ENCODE data around the gene ANAPC15.
A peak's percentile ranks its signal among the peaks of the same experiment; 100 is the strongest.
"Not testable (repeated sequence)": the region's sequence is repeated elsewhere in the genome, so short reads cannot be mapped to it uniquely, and the experiment has no call there.

Gene ANAPC15

DNA sequence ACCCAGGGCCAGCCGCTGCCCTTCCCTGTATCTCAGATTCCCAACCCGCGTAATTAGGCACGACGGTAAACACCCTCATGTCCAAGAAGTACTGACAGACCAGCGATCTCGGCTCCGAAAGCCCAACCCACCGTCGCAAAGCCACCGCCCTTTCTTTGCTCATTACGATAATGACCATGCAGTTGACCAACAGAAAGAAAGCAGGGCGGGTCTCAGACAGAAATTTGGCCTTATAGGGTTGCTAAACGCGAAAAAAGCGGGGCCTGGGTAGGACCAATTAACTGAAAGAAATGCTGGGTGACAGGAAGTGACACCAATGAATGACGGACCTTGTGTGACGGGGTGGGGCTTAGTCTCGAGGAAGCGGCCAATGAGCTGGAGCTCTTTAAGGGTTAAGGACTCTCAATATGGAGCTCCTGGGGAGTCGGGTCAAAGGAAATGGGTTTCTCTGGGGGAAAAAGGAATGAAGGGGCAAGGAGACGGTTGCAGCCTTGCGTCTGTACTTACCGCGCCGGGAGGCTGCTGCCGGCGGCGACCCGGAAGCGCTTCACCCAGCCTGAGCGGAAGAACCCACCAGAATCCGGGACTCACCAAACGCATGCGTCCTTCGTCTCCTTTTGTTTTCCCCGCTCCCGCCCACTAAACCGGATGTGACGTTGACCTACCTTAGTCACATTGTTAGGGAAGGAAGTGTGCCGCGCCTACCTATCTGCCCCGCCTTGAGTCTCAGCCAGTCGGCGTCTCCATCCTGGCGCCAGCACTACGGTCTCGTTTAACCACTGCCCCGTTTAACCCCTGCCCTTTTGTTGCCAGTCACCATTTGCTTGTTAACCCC is at the start of gene ANAPC15:
ANAPC15 (minus strand) TSS at position 553 of the 835 bp plus-strand sequence. CDS start 1,419 bp downstream, outside the sequence.
- DNase-seq, result peak; percentile 98

- no peak for DNase-seq
These were observed 47.8 kb upstream of the ANAPC15 start for GRCh38 chr11:72160319-72160718.

DNA sequence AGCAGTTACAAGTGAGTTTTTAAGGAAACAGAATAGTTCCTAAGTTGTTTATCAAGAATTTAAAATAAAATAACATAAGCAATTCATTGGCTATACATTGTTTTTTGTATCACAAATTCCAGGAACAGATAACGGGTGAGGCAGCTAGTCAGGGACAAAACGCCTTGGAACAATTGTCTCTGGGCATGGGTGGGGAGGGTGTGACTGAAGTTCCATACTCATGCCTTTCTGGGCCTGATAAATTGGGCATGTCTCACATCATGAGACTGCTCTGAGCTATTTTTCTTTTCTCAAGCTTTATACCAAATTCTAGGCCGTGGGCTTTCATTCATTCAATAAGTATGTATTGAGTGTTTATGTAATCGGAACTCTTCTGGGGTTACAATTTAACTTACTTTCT is 44.6 kb upstream of the ANAPC15 start:
- no peak for DNase-seq

DNA sequence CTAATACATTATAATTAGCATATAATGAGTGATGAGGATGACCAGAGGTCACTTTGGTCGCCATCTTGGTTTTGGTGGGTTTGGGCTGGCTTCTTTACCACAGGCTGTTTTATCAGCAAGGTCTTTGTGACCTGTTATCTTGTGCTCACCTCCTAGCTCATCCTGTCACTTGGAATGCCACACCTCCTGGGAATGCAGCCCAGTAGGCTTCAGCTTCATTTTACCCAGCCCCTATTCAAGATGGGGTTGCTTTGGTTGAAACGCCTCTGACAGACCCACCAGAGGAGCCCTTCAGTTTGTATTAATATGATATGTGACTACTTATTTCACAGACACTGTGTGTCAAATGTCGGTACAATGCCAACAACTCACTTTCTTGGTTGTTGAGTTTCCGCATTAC is 43.3 kb upstream of the ANAPC15 start:
- no peak for DNase-seq

GRCh38 chr11:72154816-72155215 is 42.3 kb upstream of the ANAPC15 start:
- no peak for DNase-seq

DNA sequence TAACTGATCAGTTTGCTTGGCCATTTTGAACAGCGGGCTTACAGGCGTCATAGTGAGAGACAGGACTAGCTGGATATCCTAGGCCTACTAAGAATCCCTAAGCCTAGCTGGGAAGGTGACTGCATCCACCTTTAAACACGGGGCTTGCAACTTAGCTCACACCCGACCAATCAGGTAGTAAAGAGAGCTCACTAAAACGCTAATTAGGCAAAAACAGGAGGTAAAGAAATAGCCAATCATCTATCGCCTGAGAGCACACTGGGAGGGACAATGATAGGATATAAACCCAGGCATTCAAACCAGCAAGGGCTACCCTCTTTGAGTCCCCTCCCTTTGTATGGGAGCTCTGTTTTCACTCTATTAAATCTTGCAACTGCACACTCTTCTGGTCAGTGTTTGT is 41.4 kb upstream of the ANAPC15 start:
- not testable (repeated sequence) for DNase-seq

DNA sequence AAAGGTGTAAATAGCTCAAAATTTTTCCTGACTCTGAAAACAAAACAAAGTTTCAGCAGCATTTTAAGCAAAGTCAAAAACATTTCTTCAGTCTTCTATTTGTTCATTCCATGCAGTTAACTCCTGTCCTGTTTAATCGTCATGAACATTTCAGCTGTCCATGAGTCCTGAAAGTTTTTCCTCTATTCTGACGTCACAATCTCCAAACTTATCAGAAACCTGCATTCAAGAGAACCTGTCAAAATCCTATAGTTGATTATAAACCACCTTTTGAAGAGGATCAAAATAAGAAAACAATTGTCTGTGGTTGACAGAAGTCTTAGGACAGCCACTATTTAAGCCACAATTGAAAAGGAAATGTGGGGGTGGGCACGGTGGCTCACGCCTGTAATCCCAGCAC is 38.4 kb upstream of the ANAPC15 start:
- DNase-seq, result no peak

DNA sequence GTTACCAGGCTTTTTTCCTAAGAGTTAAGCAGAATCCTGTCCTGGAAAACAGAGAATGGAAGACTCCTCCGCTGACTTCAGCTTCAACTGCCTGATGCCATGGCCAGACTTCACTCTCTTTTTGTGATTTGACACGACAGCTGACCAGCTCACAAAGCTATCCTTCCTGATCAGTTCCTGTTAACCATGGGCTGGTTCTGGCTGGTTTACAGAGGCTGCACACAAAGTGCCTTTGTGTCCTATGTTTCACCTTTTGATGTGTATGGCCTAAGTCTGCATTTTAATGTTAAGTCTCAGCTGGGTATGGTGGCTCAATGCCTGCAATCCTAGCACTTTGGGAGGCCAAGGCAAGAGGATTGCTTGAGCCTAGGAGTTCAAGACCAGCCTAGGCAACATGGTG is 34.1 kb upstream of the ANAPC15 start:
- no peak for DNase-seq

GRCh38 chr11:72144807-72145565 is 32.5 kb upstream of the ANAPC15 start:
- no peak for DNase-seq

DNA sequence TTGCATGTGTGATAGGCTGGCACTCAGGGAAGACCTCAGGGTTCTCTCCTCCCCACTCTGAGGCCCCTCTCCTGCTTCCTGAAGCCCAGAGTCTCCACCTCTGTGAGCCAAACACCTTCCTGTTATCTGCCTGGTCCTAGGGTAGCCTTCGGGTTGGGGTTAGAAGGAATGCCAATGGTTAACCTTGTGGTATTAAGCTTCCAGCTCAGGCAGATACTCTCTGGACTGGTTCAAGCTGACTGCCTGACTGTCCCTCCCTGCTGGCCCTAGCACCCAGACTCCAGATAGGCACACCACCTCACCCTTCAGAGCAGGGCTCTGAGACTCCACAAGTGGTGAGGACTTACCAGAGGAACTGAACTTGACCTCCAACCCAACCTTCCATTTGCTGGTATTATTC is 30.0 kb upstream of the ANAPC15 start:
- not testable (repeated sequence) for DNase-seq

DNA sequence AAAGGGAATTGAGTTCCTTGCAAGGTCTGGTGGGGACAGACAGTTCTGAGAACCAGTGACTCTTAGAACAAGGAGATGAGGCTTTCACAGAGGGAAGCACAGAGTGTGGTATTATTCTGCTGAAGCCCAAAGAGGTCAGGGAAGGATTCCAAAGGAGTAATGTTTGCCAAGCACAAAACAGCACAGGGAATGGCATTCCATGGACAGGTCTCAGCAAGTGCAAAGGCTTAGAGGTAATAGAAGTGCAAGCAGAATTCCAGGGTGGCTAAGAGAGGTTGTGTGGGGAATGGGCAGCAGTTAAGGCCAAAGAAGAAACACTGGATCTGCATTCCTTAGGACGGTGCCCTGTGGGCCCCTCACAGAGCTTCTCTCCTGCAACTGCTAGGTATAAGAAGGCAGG is 29.6 kb upstream of the ANAPC15 start:
- not testable (repeated sequence) for DNase-seq

- no peak for DNase-seq
These were observed 28.6 kb upstream of the ANAPC15 start for GRCh38 chr11:72141066-72141465.

GRCh38 chr11:72140661-72141060 is 28.2 kb upstream of the ANAPC15 start:
- DNase-seq, result no peak

DNA sequence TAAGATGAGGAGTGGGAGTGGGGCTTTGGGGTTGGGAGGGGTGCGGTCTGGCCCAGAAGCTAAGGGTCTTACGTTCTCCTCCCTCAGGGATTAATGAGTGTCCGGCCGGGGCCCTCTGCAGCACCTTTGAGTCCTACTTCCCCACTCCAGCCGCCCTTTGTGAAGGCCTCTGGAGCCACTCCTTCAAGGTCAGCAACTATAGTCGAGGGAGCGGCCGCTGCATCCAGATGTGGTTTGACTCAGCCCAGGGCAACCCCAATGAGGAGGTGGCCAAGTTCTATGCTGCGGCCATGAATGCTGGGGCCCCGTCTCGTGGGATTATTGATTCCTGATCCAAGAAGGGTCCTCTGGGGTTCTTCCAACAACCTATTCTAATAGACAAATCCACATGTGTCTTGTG is 27.0 kb upstream of the ANAPC15 start:
- DNase-seq, result no peak

GRCh38 chr11:72138821-72139390 is 26.4 kb upstream of the ANAPC15 start:
- DNase-seq, result no peak

GRCh38 chr11:72136684-72137262 is 24.3 kb upstream of the ANAPC15 start:
- no peak for DNase-seq

GRCh38 chr11:72135891-72136683 is 23.6 kb upstream of the ANAPC15 start:
- DNase-seq, result no peak

GRCh38 chr11:72135473-72135872 is 23.0 kb upstream of the ANAPC15 start, which contains the start of gene FOLR3:
FOLR3 (plus strand) TSS chr11:72135725; CDS start chr11:72135953, 228 bp downstream.
- DNase-seq, result not testable (repeated sequence)

DNA sequence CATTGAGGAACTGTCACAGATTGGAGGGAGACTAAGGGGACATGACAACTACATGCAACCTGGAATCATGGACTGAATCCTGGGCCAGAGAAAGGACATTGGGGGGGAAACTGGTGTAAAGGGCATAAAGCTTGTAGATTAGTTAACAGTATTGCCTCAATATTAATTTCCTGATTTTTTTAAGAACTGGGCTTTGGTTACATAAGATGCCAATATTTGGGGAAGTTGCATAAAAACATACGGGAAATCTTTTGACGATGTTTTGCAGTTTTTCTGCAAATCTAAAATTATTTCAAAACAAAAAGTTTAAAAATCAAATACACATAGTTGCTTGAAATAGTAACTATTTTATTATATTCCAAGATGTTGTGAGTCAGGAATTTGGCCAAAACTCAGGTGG is 20.2 kb upstream of the ANAPC15 start:
- DNase-seq, result no peak

DNA sequence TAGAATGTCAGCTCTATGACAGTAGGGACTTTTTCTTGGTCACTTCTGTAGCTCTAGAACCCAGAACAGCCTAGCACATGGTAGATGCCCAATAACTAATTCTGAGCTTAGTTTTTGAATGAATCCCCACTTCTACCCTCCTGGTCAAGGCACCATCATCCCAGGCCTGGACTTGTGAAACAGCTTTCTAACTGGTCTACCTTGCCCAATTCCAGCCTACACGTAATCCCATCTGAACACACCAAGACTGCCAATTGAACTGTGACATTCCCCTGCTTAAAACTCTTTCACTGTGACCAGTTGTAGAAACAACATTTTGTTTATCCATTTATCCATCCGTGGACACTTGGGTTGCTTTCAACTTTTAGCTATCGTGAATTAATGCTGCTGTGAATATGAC is 16.9 kb upstream of the ANAPC15 start:
- DNase-seq, result no peak

- no peak for DNase-seq
These were observed 15.4 kb upstream of the ANAPC15 start for GRCh38 chr11:72127923-72128322.

GRCh38 chr11:72125956-72126355 is 13.5 kb upstream of the ANAPC15 start:
- DNase-seq, result no peak
